DMS 273 (cell line): Measurements from ENCODE around the gene AFAP1L2.

ENCODE experiments used
- DNase-seq: peaks from one replicate; lab custom pipeline; 2025; ENCODE audit not compliant: unreplicated experiment; lab: John Stamatoyannopoulos, UW

The AFAP1L2 gene

DNA sequence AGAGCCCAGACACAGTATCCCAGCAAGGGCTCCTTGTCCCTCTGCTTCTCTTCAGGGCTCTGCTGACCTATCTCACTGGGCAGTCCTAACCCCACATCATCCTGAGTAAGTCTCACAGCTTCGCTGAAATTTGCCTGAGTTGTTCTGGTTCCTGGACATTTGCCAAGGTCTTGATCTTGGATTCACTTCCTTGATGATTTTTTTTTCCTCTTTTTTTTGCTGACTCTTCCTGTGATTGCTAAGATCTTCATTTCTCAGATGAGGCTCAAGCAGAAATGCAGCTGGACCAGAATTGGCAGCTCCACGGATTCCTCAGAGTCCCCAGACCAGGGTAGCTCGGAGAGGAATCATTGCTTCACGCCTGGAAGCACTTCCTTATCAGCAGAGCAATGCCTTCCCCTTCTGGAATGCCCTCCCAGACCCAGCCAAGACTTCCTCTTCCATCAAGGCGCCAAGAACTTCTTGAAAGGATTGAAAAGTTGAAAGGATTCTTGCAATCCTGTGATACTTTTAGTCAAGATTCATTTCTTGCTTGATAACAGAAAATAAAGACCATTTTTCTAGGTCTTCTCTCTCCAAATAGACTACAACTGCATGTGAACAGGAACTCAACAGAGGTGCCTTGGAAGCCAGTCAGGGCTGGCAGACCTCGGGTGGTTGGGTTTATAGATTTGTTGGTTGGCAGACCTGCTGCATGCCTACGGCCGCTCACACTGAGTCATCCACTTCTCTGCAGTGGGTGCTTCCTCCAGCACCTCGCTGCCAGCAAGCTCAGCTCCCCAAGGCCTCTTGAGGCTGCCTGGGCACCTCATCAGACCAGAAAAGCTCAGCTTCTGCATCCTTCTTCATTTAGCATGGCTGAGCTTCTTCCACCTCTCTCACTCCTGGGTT lies 8.8 kb upstream of the AFAP1L2 start:
- DNase-seq: no peak

DNA sequence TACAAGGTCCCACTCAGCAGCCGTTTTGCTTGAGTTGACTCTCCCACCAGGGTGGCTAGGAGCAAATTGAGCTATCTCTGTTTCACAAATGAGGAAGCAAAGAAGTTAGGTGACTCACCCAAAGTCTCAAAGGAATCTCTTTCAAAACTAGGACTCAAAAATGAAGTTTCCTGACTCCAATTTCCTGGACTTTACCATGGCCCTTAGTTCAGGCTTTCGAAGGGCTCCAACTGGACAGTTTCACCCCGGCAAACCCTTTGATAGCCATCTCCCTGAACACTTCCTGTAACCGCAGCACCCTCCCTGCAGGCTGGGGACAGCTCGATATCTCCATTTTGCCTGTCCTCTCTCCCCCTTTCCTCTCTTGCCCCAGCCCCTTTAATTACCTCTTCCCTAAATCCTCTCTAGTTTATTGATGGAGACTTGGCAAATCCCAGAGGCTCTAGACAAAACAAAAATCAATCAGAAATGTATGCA lies 4.7 kb upstream of the AFAP1L2 start:
- no peak for DNase-seq

DNA sequence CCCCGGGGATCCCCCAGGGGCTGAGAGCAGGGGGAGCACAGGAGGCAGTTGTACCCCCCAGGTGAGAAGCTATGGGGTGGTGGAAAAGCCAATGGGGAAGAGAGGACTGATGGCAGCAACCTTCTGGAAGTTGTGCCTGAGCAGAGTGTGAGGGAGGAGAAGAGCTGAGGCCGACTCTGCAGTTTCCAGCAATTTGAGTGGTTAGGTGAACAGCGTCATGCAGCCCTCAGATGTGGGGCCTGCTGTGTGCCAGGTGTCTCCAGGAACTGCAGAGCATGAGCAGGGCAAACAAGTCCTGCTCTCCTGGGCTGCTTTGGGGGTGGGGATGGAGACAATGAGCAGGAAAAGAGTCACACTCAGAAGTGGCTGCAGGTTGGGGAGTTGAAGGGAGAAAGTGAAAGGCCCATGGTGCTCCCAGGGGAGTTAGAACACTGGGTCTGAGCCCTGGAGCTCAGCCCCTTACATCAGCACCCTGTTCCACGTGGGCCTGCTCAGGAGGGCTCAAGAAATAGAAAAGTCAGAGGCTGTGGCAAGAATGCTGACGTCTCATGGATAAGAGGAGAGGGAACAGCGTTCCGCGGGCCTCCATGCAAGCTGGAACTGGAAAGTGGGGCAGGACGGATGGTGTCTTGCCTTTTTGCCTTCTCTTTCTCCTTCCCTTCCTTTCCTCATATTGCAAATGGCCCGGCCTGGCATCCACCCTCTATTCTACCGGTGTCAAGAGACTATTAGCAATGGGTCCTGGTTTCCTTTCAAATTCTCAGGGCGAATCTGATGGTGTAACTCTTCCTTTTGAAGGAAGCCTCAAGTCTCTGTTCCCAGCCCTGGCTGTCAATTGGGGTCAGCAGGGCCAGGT lies 4.0 kb upstream of the AFAP1L2 start:
- no peak for DNase-seq

DNA sequence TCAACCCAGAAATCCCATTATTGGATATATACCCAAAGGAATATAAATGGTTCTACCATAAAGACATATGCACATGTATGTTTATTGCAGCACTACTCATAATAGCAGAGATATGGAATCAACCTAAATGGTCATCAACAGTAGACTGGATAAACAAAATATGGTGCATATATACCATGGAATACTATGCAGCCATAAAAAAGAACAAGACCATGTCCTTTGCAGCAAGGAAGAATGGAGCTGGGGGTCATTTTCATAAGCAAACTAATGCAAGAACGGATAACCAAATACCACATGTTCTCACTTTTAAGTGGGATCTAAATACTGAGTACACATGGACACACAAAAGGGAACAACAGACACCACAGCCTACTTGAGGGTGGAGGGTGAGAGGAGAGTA lies 2.2 kb upstream of the AFAP1L2 start:
- no peak for DNase-seq

DNA sequence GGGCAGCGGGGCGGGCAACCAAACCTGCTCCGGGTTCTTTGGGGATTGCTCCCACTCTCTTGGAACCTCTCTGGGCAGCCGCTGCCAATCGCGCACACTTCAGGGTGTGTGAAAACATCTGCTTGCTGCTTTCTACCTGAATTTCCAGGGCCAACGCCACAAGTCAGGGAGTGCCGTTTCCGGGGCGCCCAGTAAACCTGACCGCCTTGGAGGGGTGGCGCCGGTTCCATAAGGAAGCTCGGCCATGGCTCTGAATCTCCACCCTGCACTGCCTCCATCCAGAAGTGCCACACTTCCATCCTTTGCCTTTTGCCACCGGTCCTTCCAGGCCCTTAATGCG lies 679 bp upstream of the AFAP1L2 start:
- peak; percentile 30 for DNase-seq

DNA sequence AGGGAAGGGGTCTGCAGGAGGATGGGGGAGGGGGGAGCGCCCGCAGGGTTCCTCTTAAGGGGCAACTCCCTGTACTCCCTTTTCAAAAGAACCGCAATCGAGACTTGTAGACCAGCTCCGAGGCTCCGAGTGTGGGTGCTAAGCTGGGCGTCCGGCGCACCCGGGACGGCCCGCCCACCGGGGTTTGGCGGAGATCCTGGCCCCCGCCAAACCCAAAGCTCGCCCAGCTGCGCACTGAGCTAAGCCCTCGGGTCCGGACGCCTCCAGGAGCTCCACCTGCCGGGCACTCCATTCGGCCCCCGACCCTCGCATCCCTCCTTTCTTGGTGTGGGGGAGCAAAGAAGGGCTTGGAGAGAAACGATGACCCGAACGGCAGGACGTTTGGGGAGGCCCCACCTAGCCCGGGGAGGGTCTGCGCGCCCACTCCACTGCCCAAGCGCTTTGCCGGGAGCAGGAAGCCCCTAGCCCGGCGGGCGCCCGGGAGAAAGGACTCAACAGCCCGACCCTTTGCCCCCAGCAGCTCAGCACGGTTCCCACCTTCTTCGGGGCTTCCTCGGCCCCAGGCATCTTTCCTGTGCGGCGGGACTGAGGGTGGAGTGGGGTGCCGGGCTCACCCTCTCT lies 651 bp downstream of the AFAP1L2 start:
- peak; percentile 48 for DNase-seq

DNA sequence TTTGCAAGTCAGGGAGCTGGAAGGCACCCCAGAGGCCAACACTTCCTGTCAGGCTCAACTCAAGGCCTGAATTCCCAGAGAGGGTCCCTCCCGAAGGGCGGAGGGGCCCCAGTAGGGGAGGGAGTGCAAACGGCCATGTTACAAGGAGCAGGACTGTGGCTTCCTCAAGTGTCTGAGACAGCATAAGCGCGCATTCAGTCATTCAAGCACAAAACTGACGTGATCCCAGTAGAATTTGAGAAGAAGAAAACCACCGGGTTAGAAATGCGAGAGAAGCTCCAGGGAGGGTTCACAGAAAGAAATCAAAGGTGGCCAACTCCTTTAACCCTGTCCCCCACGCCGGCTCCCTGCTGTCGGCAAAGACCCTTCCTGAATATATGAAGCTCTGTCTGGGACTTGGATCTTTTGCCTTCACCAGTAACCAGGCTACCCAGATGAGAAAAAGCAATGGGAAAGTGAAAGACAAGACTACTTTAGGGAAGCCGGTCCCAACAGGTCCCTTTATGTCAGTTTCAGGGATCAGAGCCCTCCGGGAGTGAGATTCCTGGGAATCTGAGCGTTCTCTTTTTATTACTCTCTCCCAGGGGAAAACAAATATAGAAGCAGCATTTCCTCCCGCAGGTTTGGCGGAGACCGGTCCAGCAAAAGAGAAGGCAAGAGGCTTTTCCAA lies 1.3 kb downstream of the AFAP1L2 start:
- DNase-seq: no peak

DNA sequence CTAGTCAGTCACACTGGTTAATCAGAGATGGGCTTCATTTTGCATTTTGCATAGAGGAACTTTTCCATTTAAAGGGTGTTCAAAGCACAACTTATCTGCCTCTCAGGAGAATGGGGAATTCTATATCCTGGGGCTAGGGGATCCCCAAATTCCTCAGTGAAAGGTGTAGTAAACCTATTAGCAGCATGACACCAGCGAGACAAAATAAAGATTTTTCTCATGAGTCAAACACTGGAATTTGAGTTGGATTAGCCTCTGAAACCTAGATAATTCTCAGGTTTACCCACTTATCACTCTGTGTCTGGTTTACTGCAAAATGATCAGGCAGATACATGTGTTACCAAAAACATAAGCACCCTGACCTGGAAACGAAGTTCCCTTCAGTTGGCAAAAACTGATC lies 2.1 kb downstream of the AFAP1L2 start:
- DNase-seq: no peak

DNA sequence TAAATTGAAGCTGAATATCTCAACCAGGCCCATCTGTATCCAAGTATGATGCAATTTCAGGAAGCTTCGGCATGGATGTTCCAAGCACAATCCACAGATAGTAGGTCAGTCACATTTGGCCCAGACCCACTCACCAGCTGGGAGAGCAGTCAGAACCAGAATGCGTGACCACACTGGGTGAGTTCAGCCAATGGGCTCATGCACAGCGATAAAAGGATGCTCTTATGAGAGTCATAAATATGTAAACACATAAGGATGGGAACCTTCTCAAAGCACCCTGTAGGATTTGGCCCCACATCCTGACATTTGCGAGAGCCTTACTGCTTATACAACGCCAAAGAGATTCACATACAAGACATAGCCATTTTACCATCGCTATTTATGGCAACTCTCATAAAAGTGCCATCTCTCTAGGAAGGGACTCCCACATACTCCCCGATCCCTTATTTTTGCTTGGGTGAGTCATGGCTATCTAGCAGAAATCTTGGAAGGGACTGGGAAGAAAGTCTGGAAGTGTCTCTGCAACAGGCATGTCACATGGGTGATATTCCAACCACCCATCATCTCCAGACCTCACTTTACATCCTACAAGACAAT lies 3.0 kb downstream of the AFAP1L2 start:
- no peak for DNase-seq

DNA sequence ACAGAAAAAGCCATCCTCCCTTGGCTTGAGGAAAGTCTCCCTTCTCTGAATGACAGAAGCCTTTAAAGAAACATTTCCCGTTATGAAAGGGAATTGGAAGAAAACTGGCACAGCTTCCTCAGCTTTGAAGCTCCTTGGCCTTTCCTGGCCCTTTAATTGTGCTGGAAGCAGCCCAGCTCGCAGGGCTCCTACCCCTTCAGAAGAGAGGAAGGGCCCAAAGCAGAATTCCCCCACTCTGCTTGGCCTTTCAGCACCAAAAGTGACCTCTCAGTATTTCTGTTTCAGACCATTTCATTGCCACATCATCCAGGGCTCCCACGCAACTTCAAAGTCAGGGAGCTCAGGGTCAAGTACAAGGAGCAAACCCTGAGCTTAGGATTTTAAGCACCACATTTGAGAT lies 4.2 kb downstream of the AFAP1L2 start:
- no peak for DNase-seq

DNA sequence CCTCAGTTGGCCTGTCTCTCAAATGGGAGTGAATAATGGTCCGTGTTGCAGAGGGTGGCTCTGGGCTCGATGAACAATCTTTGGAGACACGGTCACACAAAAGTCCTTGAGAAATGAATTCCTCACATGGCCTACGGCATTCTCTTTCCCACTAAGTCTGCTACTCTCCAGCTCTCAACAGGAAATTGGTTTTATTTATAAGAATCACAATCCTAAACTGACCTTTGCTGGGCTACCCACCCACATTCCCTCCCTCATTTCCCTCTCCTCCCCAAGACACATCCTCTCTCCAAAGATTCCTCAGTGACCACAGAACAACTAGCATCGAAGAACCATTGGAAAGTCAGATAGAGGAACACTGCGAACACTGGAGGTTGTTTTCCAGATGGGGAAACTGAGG lies 4.7 kb downstream of the AFAP1L2 start:
- DNase-seq: no peak

DNA sequence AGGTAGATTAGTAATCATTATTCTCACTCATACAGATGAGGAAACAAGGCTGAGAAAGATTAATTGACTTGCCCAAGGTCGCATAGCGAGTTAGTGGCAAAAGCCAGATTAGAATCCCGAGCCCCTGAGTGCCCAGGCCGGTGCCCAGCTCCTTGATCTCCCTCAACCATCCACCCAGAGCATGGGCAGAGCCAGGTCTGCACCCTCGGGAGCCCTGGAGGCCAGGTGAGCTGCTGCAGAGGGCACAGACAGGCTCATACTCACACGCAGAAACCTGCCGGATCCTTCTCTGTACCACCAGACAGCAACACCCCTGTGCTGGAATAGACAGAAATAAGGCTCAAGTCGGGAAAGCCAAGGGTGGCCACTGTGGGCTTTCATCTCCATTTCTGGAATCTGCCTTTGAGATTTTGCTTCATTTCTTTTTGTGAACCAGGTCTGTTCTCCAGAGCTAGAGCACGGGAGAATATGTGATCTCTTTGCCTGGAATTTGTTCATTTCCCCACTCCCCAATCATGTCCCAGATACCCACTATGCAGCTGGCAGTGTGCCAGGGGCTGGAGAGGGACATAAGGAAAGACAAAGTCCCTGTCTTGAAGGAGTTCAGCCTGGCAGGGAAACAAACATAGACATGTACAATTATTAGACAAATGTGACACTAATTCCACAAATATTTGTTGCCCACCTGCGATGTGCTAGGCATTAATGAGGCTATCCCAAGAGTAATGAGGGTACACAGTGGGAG lies 5.5 kb downstream of the AFAP1L2 start:
- no peak for DNase-seq

DNA sequence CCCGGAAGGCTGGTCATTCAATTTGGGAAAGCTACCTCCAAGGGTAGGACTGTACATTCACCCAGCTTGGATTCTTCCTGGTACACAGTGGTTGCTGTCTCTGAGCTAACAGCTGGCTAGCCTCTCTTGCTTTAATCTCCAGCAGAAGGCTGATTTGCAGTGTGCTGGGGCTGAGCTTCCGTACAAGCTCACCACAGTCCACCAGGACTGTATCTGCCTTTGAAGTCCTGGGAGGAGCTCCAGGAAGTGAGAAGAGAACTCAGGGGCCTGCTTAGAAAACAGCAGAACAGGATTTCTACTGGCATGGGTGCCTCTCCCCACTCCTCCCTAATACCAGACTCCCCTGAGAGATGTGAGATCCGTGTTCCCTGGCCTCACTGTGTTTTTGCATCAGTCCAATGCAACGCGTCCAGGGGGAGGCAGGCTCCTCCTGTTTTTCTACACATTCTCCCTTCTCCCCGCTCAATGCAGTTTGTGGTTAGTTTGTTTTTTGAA lies 6.6 kb downstream of the AFAP1L2 start:
- DNase-seq: no peak

DNA sequence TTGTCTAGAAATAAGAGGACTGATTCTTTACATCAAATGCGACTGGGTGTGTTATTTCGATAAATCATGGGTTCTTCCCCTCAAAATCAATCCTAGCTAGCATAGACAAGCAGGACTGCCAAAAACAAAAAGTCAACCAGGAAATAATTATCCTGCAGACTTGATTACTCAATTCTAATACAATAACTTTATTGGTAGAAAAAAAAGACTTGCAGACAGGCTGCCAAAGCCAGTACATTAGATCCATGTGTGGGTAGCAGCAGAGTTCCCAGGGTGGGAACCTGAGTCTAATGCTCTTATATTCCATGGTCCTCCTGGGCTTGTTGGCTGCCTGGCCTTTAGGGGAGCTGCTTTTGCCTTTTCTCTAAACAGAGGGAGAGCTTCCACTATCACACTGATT lies 7.8 kb downstream of the AFAP1L2 start:
- no peak for DNase-seq

DNA sequence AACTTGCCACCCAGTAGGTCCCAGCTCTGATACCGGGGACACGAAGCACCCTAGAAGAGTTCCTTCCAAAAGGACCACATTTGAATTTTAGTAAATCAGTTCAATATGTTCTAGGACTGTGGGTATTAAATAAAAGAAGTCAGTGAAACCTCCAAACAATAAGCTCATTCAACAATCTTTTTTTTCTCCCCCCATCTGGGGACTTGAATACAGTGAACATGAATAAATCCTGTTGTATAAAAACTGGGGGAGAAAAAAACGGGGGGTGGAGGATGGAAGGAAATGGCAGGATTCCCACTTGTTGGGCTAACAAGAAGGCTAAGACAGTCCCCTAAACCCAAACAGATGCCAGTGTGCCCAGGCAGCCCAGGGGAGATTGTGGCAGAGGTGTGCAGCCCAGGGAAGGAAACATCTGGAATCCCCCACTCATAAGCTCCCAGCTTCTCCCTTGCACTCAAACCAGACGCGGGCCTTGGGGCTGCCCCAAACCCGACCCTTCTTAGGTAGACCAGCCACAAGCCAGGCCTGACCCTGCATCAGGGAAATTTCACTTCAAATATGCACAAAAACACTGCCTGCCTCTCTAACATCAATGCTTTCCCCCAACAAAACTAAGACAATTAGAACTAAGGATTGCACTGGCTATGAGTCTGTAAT lies 8.8 kb downstream of the AFAP1L2 start:
- no peak for DNase-seq

DNA sequence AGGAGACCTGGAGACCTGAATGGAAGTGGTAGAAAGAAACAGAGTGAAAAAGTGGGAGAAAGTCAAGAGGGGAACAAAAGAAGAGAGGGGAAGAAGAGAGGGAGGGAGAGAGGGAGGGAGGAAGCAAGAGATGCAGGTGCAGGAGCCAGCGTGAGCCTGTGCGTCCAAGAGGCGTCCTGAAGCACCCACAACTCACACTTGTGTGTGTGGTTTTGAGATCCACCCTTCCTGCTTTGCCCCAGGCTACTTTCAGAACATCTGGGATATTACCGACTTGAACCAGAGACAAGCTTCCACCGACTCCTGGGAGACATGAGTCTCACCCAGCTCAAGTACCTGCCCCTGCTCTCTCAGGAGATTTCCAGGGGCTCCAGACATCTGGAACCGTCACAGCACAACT lies 9.8 kb downstream of the AFAP1L2 start:
- DNase-seq: no peak

DNA sequence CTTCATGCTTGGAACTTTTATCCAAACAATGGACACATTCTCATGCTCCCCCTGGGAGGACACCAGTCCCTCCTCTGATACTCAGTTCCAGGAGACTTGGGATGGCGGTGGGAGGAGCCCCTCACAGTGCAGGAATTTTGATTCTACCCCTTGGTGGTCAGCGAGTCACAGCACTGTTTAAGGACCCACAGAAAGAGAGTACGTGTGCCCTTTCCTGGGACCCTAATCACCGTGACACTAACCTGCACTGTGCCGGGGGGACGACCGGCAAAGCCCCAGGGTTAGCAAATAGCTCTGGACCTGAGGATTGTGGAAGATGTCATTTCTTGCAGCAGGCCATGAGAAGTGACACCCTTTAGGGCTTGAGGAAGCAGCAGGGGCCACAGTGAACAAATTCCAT lies 10.4 kb downstream of the AFAP1L2 start:
- no peak for DNase-seq

DNA sequence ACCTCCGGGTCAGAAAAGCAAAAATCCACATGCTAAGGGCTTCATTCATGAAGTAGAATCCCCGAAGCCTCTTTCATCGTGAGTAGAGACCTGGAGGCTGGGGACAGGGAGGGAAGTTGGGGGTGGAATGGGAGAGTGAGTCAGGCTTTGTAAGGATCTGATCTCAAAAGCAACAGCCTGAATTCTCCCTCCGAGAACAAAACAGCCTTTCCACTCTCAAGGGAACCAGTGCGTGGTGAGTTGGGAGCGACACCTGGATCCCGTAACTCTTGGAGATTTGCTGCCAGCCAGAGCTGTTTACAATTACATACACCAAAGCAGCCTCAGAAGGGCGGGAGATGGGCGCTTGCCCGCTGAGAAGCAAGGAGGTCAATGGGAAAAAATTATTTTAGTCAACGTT lies 10.8 kb downstream of the AFAP1L2 start:
- no peak for DNase-seq

DNA sequence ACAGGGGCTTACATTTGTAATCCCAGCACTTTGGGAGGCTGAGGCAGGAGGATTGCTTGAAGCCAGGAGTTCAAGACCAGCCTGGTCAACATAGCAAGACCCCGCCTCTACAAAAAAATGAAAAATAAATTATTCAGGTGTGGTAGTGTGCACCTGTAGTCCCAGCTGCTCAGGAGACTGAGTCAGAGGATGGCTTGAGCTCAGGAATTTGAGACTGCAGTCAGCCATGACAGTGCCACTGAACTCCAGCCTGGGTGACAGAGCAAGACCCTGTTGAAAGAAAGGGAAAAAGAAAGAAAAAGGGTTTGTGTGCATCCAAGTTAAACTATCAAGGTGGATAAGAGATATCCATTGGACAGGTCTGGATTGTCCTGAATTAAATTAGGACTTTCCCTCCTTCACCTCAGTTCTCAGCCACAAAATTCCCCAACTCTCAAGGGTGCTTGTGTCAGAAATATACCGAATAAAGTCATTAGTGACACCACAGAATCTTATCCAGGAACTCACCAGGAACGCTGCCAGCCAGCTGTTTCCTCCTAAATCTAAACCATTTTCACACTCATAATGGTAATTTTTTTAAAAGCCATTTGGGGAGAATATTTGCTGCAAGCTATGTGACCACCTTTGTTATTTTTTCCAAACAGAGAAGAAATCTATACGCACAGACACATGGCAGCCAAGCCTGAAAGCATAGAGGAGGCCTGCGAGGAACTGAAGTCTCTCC lies 12.0 kb downstream of the AFAP1L2 start:
- DNase-seq: no peak
